ENCODE data around the gene ZBTB42. TPM values are rescaled to one million over a fixed set of nuclear protein-coding genes. Genes with fewer than 3 reads are reported as not detected.

The ZBTB42 gene
- total RNA-seq, 1 experiment from 2014 or later, result 6.4 TPM

DNA sequence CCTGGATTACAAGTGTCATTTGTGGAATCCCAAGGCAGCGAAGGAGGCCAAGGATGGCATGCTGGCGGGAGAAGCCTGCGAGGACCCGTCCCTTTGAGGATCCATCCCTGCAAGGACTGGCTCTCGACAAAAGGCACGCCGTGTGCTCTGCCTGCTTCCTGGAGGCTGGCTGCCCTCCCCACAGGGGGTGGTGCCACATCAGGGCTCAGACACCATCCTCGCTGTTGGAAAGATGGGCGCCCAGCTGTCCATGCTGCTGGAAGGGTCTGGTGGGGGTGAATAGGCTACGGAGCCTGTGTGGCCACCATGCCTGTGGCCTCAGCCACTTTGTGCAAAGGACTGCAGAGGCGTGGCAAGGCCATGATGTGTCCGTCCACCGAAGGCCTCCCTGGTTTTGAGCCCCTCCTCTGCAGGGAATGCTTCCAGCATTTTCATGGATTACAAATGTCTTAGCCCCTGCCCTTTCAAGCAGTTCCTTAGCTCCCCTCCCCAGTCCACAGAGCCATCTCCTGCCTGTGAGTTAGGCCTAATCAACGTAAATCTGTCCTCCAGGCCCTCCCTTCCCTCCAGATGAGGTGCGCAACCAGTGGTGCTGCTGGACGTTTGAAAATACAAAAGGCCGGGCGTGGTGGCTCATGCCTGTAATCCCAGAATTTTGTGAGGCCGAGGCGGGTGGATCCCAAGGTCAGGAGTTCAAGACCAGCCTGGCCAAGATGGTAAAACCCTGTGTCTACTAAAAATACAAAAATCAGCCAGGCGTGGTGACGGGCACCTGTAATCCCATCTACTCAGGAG, 22.1 kb downstream of the ZBTB42 start:
- no peak overlapping the region for H3K27ac Mint-ChIP-seq
- TF ChIP-seq, protein P1, sequence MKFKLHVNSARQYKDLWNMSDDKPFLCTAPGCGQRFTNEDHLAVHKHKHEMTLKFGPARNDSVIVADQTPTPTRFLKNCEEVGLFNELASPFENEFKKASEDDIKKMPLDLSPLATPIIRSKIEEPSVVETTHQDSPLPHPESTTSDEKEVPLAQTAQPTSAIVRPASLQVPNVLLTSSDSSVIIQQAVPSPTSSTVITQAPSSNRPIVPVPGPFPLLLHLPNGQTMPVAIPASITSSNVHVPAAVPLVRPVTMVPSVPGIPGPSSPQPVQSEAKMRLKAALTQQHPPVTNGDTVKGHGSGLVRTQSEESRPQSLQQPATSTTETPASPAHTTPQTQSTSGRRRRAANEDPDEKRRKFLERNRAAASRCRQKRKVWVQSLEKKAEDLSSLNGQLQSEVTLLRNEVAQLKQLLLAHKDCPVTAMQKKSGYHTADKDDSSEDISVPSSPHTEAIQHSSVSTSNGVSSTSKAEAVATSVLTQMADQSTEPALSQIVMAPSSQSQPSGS (CRISPR knock-in tag; IDR thresholded peaks at IDR 0.05; ENCODE audit: borderline replicate concordance, low read depth), result no peak
- no peak for TF ChIP-seq NR3C1 (CRISPR knock-in tag; conservative IDR thresholded peaks at IDR 0.05; ENCODE audit: low read depth)
- TF ChIP-seq SP1 (CRISPR knock-in tag; conservative IDR thresholded peaks at IDR 0.05), result no peak
- TF ChIP-seq, protein P2, sequence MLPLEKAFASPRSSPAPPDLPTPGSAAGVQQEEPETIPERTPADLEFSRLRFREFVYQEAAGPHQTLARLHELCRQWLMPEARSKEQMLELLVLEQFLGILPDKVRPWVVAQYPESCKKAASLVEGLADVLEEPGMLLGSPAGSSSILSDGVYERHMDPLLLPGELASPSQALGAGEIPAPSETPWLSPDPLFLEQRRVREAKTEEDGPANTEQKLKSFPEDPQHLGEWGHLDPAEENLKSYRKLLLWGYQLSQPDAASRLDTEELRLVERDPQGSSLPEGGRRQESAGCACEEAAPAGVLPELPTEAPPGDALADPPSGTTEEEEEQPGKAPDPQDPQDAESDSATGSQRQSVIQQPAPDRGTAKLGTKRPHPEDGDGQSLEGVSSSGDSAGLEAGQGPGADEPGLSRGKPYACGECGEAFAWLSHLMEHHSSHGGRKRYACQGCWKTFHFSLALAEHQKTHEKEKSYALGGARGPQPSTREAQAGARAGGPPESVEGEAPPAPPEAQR (CRISPR knock-in tag; IDR thresholded peaks at IDR 0.05), result no peak
- TF ChIP-seq EMX1 (CRISPR knock-in tag; IDR thresholded peaks at IDR 0.05), result no peak
- TF ChIP-seq ATF1 (CRISPR knock-in tag; IDR thresholded peaks at IDR 0.05), result no peak
- TF ChIP-seq ETV6 (CRISPR knock-in tag; IDR thresholded peaks at IDR 0.05), result no peak
- no peak for TF ChIP-seq TCF7 (CRISPR knock-in tag; IDR thresholded peaks at IDR 0.05; ENCODE audit: low read depth)
- no peak for TF ChIP-seq RORB (CRISPR knock-in tag; IDR thresholded peaks at IDR 0.05)
- no peak for TF ChIP-seq ZNF219 (CRISPR knock-in tag; IDR thresholded peaks at IDR 0.05; ENCODE audit: borderline replicate concordance)
- no peak for TF ChIP-seq TEAD4 (CRISPR knock-in tag; IDR thresholded peaks at IDR 0.05)
- TF ChIP-seq, protein P3, sequence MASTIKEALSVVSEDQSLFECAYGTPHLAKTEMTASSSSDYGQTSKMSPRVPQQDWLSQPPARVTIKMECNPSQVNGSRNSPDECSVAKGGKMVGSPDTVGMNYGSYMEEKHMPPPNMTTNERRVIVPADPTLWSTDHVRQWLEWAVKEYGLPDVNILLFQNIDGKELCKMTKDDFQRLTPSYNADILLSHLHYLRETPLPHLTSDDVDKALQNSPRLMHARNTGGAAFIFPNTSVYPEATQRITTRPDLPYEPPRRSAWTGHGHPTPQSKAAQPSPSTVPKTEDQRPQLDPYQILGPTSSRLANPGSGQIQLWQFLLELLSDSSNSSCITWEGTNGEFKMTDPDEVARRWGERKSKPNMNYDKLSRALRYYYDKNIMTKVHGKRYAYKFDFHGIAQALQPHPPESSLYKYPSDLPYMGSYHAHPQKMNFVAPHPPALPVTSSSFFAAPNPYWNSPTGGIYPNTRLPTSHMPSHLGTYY (CRISPR knock-in tag; IDR thresholded peaks at IDR 0.05), result no peak
- no peak for TF ChIP-seq TEAD1 (CRISPR knock-in tag; IDR thresholded peaks at IDR 0.05)
- TF ChIP-seq ZBTB21 (CRISPR knock-in tag; IDR thresholded peaks at IDR 0.05; ENCODE audit: borderline replicate concordance), result no peak
- TF ChIP-seq JUN (CRISPR knock-in tag; IDR thresholded peaks at IDR 0.05), result no peak
- TF ChIP-seq, protein P4, sequence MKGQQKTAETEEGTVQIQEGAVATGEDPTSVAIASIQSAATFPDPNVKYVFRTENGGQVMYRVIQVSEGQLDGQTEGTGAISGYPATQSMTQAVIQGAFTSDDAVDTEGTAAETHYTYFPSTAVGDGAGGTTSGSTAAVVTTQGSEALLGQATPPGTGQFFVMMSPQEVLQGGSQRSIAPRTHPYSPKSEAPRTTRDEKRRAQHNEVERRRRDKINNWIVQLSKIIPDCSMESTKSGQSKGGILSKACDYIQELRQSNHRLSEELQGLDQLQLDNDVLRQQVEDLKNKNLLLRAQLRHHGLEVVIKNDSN (CRISPR knock-in tag; IDR thresholded peaks at IDR 0.05), result no peak
- TF ChIP-seq, protein P5, sequence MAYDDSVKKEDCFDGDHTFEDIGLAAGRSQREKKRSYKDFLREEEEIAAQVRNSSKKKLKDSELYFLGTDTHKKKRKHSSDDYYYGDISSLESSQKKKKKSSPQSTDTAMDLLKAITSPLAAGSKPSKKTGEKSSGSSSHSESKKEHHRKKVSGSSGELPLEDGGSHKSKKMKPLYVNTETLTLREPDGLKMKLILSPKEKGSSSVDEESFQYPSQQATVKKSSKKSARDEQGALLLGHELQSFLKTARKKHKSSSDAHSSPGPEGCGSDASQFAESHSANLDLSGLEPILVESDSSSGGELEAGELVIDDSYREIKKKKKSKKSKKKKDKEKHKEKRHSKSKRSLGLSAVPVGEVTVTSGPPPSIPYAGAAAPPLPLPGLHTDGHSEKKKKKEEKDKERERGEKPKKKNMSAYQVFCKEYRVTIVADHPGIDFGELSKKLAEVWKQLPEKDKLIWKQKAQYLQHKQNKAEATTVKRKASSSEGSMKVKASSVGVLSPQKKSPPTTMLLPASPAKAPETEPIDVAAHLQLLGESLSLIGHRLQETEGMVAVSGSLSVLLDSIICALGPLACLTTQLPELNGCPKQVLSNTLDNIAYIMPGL (CRISPR knock-in tag; IDR thresholded peaks at IDR 0.05), result no peak
- no peak for TF ChIP-seq NFYB (CRISPR knock-in tag; conservative IDR thresholded peaks at IDR 0.05; ENCODE audit: low read depth)
- TF ChIP-seq, protein P6, sequence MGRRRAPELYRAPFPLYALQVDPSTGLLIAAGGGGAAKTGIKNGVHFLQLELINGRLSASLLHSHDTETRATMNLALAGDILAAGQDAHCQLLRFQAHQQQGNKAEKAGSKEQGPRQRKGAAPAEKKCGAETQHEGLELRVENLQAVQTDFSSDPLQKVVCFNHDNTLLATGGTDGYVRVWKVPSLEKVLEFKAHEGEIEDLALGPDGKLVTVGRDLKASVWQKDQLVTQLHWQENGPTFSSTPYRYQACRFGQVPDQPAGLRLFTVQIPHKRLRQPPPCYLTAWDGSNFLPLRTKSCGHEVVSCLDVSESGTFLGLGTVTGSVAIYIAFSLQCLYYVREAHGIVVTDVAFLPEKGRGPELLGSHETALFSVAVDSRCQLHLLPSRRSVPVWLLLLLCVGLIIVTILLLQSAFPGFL (CRISPR knock-in tag; IDR thresholded peaks at IDR 0.05; ENCODE audit: borderline replicate concordance), result no peak
- no peak for TF ChIP-seq CBFB (CRISPR knock-in tag; IDR thresholded peaks at IDR 0.05; ENCODE audit: low read depth)
- no peak overlapping the region for H3K4me3 Mint-ChIP-seq
- ATAC-seq (no peak), DNase-seq (ENCODE audit: low spot score) (peak; percentile 8)
- no peaks in the 10 kb centered on the region; the same call in 1 of the 2 replicates for H3K36me3 Mint-ChIP-seq
- CTCF ChIA-PET, result interaction anchor here (1.5 to 5.2 kb wide), 2 partner anchors 54 to 92 kb away, joined by 3 to 58 read pairs; no protein-coding TSS in a partner anchor
- POLR2A ChIA-PET, result no interaction called here
- H3K9me3 Mint-ChIP-seq, result peaks cover 14% of the 10 kb centered on the region
- peaks cover 34% of the 10 kb centered on the region for H3K27me3 Mint-ChIP-seq (ENCODE audit: low read depth)
- H3K4me1 Mint-ChIP-seq, result peaks cover 21% of the 10 kb centered on the region

All from WTC11 (cell line).